SK-N-MC (cell line): Measurements from ENCODE around the gene KLF12.
A peak's percentile ranks its signal among the peaks of the same experiment; 100 is the strongest.

ENCODE experiments used
- DNase-seq: peaks from one replicate; pipeline ENCODE4 v3.0.0-alpha.2; 2011; ENCODE audit warnings: low read depth, low spot score
- H3K27ac ChIP-seq: fragments of 200-600 bp; sonication (generic); 2 replicates; pipeline ENCODE4 v1.5.1; 2016; ENCODE audit warnings: mixed run types
- H3K36me3 ChIP-seq: fragments of 200-600 bp; sonication (generic); 2 replicates; pipeline ENCODE4 v1.6.1; 2017; ENCODE audit warnings: antibody characterized with exemption, low read length, mixed read lengths; ENCODE audit not compliant: insufficient read depth
- H3K4me3 ChIP-seq: fragments of 200-600 bp; sonication (generic); 2 replicates; pipeline ENCODE4 v1.5.1; 2016
- H3K9ac ChIP-seq: fragments of 200-600 bp; sonication (generic); 2 replicates; pipeline ENCODE4 v1.8.0; 2017; ENCODE audit warnings: mixed run types, mixed read lengths; ENCODE audit not compliant: insufficient read length
- H3K9me3 ChIP-seq: fragments of 200-600 bp; sonication (generic); 2 replicates; pipeline ENCODE4 v1.6.1; 2017; ENCODE audit warnings: low read depth, mild to moderate bottlenecking, antibody characterized with exemption, low read length, moderate library complexity, mixed read lengths
- EZH2 ChIP-seq: fragments of 200-600 bp; sonication (generic); IDR thresholded peaks from one replicate; pipeline ENCODE4 v1.6.1; 2017; ENCODE audit warnings: antibody characterized with exemption
- FOXP2 ChIP-seq: optimal IDR thresholded peaks from 2 replicates; pipeline ENCODE3; 2011; ENCODE audit warnings: mild to moderate bottlenecking, moderate library complexity; ENCODE audit not compliant: insufficient read depth; ENCODE audit errors: extremely low read length, control extremely low read depth
- POLR2AphosphoS5 ChIP-seq: IDR thresholded peaks from 2 replicates; pipeline ENCODE4 v1.6.1; 2012; ENCODE audit warnings: mild to moderate bottlenecking, low read depth, low read length, borderline replicate concordance

KLF12 gene

DNA sequence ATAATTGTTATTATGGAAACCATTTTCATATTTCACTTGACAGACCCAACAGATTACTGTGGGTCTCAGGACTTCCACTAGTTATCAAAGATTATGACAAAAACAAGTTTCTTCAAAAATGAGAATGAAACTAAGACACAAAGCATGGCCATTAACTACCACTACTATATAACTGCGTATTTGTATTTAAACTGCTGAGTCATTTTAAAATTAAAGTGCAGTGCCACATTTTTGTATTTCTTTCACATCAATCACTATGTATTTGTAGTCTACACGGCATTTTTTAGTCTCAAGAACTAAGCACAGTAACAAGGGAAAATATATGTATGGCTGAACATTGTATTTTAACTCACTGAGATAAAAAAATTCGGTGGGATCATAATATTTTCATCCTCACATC lies 10.1 kb upstream of the KLF12 start:
- H3K27ac ChIP-seq = no peak overlapping the region
- no peak overlapping the region for H3K9ac ChIP-seq
- no peaks in the 10 kb centered on the region for H3K36me3 ChIP-seq
- H3K9me3 ChIP-seq = no peaks in the 10 kb centered on the region
- no peak overlapping the region for H3K4me3 ChIP-seq
- no peak for DNase-seq
- TF ChIP-seq POLR2AphosphoS5 (no peak), FOXP2 (no peak), EZH2 (no peak)

DNA sequence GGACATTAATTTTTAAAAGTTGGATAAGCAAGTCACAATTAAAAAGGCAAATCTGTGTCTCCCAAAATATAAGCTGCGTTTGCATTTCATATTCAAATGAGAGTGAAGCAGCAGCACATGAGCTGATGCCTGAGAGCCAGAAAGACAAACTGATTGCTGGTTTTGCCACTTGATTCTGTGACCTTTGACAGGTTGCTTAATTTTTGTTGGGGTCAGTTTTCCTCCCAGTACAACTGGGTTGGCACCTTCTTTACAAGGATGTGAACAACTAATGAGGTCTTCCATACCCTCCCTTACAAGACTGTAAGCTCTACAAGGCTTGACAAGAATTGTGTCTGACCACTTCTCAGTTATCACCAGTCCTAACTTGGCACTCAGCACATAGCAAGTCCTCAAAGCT lies 8.1 kb upstream of the KLF12 start:
- Histone ChIP-seq H3K9me3 (no peaks in the 10 kb centered on the region), H3K9ac (no peak overlapping the region), H3K4me3 (no peak overlapping the region), H3K36me3 (no peaks in the 10 kb centered on the region), H3K27ac (no peak overlapping the region)
- TF ChIP-seq FOXP2 (no peak), EZH2 (no peak), POLR2AphosphoS5 (no peak)
- no peak for DNase-seq

- Histone ChIP-seq H3K4me3 (no peak overlapping the region), H3K9ac (no peak overlapping the region), H3K27ac (0 out of 2 replicates have a peak overlapping the region, but pooled peaks have one; percentile 31), H3K36me3 (no peaks in the 10 kb centered on the region), H3K9me3 (no peaks in the 10 kb centered on the region)
- no peak for DNase-seq
- TF ChIP-seq FOXP2 = no peak
- no peak for TF ChIP-seq POLR2AphosphoS5
- no peak for TF ChIP-seq EZH2
These were observed 4.0 kb upstream of the KLF12 start for GRCh38 chr13:74138241-74138640.

- Histone ChIP-seq H3K9ac (no peak overlapping the region), H3K27ac (no peak overlapping the region), H3K36me3 (no peaks in the 10 kb centered on the region), H3K4me3 (peak overlapping the region; percentile 94; the same call in 1 of the 2 replicates), H3K9me3 (no peaks in the 10 kb centered on the region)
- no peak for TF ChIP-seq POLR2AphosphoS5
- TF ChIP-seq EZH2 = no peak
- no peak for TF ChIP-seq FOXP2
- DNase-seq = no peak
These were observed 2.0 kb upstream of the KLF12 start for GRCh38 chr13:74136084-74136658.

DNA sequence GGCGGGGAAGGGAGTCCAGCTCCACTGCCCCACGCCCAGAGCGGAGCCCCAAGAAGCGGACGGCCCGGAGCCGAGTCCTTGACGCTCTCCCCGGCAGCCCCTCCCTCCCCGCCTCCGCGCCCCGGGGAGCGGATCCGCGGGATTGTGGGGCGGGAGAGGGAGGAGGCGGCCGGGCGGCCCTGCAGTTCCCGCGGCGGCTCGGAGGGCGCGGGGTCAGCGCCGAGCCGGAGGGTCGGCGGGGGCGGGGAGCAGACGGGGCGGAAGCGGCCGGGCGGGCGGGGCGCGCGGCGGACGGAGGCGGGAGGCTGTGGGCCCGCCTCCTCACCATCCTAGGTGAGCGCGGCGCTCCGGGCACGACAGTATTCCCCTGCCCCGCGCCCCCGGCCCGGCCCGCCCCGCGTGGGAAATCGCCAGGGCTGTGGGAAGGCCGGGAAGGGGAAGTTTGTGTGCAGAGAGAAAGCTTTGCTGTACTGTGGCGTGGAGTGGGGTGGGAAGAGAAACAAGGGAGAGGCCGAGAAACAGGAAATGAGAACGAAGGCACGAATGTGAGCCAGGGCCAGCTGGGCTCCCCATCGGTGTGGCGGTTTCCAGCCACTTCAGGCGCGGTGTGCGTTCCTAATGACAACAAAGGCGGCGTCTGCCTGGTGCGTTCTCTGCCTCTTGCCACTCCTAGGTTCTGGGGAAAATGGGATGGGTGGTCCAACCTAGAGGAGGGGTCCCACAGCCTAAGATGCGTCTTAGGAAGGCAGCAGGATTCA lies 1.3 kb upstream of the KLF12 start:
- Histone ChIP-seq H3K9ac (peak overlapping the region; percentile 57), H3K27ac (no peak overlapping the region)

GRCh38 chr13:74134777-74135325 lies 647 bp upstream of the KLF12 start:
- Histone ChIP-seq H3K9me3 (no peaks in the 10 kb centered on the region), H3K36me3 (no peaks in the 10 kb centered on the region), H3K4me3 (peak overlapping the region; percentile 94), H3K9ac (peak overlapping the region; percentile 78), H3K27ac (no peak overlapping the region)
- no peak for TF ChIP-seq FOXP2
- no peak for TF ChIP-seq EZH2
- no peak; the same call in 1 of the 2 replicates for TF ChIP-seq POLR2AphosphoS5
- DNase-seq = no peak

More for the DNA sequence above, 1.3 kb upstream of the KLF12 start:
- no peak for DNase-seq
- TF ChIP-seq FOXP2 (no peak), EZH2 (no peak), POLR2AphosphoS5 (no peak)
- Histone ChIP-seq H3K36me3 (no peaks in the 10 kb centered on the region), H3K4me3 (peak overlapping the region; percentile 94), H3K9me3 (no peaks in the 10 kb centered on the region)

- Histone ChIP-seq H3K36me3 (no peaks in the 10 kb centered on the region), H3K27ac (peak overlapping the region; percentile 54), H3K4me3 (peak overlapping the region; percentile 94), H3K9ac (peak overlapping the region; percentile 79), H3K9me3 (no peaks in the 10 kb centered on the region)
- DNase-seq = peak; percentile 63
- TF ChIP-seq EZH2 (no peak), FOXP2 (no peak), POLR2AphosphoS5 (no peak; the same call in none of the 2 replicates)
These were observed 475 bp downstream of the KLF12 start for GRCh38 chr13:74133657-74134201.
